HG03159 (cell line): ENCODE data around the gene MAJIN.
"Not testable (repeated sequence)": the region's sequence is repeated elsewhere in the genome, so short reads cannot be mapped to it uniquely, and the experiment has no call there.

ENCODE experiments used
- ATAC-seq: cut with Tn5 transposase; IDR thresholded peaks from one replicate; pipeline ENCODE4 v1.9.1; 2021; ENCODE audit warnings: mild to moderate bottlenecking, moderate library complexity; ENCODE audit not compliant: unreplicated experiment

MAJIN gene

GRCh38 chr11:64971421-64972233 is at the start of gene MAJIN:
TSS of gene MAJIN (minus strand) at chr11:64972108. CDS start at chr11:64959405, 12,703 bp downstream.
- no peak for ATAC-seq

GRCh38 chr11:65021509-65021908 is 49.6 kb upstream of the MAJIN start:
- ATAC-seq = no peak

- no peak for ATAC-seq
Observed at GRCh38 chr11:65021003-65021402, 49.1 kb upstream of the MAJIN start.

GRCh38 chr11:65019824-65020223 is 47.9 kb upstream of the MAJIN start:
- no peak for ATAC-seq

- no peak for ATAC-seq
Observed at GRCh38 chr11:65017937-65018336, 46.0 kb upstream of the MAJIN start.

- ATAC-seq = no peak
Observed at GRCh38 chr11:65016705-65017104, 44.8 kb upstream of the MAJIN start.

GRCh38 chr11:65014726-65015227 is 42.9 kb upstream of the MAJIN start:
- no peak for ATAC-seq

GRCh38 chr11:65013888-65014725 is 42.2 kb upstream of the MAJIN start, which contains the start of gene ARL2:
TSS of gene ARL2 (plus strand) at chr11:65014160. CDS start at chr11:65014208, 48 bp downstream.
- peak; percentile 74 for ATAC-seq

- peak; percentile 68 for ATAC-seq
Observed at GRCh38 chr11:65013130-65013887, 41.4 kb upstream of the MAJIN start.

GRCh38 chr11:65008873-65009272 is 37.0 kb upstream of the MAJIN start:
- no peak for ATAC-seq

GRCh38 chr11:65008016-65008415 is 36.1 kb upstream of the MAJIN start:
- ATAC-seq = no peak

- ATAC-seq = not testable (repeated sequence)
Observed at GRCh38 chr11:65003968-65004367, 32.1 kb upstream of the MAJIN start.

- no peak for ATAC-seq
Observed at GRCh38 chr11:65003282-65003681, 31.4 kb upstream of the MAJIN start.

GRCh38 chr11:65002706-65003105 is 30.8 kb upstream of the MAJIN start:
- no peak for ATAC-seq

GRCh38 chr11:64999478-64999877 is 27.6 kb upstream of the MAJIN start:
- ATAC-seq = no peak

GRCh38 chr11:64998690-64999431 is 27.0 kb upstream of the MAJIN start:
- no peak for ATAC-seq

GRCh38 chr11:64998141-64998540 is 26.2 kb upstream of the MAJIN start:
- no peak for ATAC-seq

- no peak for ATAC-seq
Observed at GRCh38 chr11:64996710-64997380, 24.9 kb upstream of the MAJIN start, which contains the start of gene BATF2. TSS of gene BATF2 (minus strand) at chr11:64996971. CDS start at chr11:64996914, 57 bp downstream.

GRCh38 chr11:64996327-64996709 is 24.4 kb upstream of the MAJIN start:
- ATAC-seq = no peak

GRCh38 chr11:64994318-64994717 is 22.4 kb upstream of the MAJIN start:
- ATAC-seq = no peak
